Amygdala (tissue), 56 donors: ENCODE data around the gene RIPOR3.
A peak's percentile ranks its signal among the peaks of the same experiment; 100 is the strongest.

Experiments used
- DNase-seq, 56 donors: peaks; one replicate each; lab custom pipeline; 2025; lab: John Stamatoyannopoulos, UW

RIPOR3 gene, protein sequence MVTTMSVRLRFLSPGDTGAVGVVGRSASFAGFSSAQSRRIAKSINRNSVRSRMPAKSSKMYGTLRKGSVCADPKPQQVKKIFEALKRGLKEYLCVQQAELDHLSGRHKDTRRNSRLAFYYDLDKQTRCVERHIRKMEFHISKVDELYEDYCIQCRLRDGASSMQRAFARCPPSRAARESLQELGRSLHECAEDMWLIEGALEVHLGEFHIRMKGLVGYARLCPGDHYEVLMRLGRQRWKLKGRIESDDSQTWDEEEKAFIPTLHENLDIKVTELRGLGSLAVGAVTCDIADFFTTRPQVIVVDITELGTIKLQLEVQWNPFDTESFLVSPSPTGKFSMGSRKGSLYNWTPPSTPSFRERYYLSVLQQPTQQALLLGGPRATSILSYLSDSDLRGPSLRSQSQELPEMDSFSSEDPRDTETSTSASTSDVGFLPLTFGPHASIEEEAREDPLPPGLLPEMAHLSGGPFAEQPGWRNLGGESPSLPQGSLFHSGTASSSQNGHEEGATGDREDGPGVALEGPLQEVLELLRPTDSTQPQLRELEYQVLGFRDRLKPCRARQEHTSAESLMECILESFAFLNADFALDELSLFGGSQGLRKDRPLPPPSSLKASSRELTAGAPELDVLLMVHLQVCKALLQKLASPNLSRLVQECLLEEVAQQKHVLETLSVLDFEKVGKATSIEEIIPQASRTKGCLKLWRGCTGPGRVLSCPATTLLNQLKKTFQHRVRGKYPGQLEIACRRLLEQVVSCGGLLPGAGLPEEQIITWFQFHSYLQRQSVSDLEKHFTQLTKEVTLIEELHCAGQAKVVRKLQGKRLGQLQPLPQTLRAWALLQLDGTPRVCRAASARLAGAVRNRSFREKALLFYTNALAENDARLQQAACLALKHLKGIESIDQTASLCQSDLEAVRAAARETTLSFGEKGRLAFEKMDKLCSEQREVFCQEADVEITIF

DNA sequence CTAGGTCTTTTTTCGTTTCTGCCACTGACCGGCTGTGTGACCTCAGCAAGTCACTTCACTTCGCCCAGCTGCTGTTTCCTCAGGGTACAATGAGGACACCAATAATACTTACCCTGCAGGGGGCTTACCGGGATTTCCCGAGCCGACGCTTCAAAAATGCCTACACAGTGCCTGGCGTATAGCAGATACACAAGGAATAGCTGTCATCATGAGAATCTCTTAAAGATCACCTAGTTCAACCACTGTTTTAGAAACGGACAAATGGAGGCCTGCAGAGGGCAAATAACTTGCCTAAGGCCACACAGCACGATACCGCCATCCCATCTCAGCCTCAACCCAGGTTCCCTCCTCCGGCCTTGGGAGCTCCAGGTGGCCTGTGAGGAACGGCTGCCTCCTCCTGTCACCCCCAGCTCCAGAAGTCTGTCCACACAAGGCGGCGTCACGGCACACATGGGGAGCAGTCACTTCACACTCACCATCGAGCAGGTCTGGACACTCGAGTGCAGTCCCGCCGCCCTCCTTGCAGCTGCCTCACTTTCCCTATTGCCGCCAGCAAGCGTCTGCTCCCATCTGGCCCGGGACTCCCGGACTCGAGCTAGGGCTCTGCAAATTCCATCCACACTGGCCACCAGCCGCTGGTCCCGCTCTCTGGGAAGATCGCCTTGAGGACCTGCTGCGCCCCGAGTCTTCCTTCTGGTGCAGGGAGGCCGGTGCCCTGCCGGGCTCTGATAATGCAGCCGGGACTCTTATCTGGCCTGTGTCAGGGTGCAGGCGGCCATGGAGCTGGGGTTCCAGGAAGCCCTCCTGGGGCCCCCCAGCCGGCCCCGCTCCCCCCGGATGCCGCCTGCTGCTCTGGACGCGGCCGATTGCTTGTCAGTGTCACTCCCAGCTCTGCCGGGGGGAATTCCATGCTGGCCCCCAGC, at the start of gene RIPOR3:
Gene RIPOR3, minus strand, starts transcription at position 893 of the 923 bp plus-strand sequence. Its CDS starts 414 bp downstream, at position 479.
- peak in 2 of 56 donors; percentile 3 to 12 for DNase-seq

DNA sequence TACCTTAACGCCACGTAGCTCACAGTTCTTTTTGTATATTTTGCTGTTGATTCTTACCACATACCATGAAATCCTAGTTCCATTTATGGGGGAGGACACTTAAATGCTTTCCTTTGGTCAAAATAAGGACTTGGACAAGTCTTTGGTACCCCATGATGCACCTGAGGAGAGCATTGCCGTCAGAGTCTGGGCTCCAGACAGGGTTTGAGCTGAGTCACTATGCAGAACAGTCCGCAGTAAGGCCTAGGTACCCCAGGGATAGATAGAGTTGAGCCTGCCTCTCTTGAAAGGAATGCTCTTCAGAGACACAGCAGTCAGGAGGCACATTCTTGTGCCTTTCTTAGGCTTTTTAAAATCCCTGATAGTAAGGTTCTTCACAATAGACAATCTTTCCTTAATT, 46.0 kb upstream of the RIPOR3 start:
- DNase-seq: no peak

DNA sequence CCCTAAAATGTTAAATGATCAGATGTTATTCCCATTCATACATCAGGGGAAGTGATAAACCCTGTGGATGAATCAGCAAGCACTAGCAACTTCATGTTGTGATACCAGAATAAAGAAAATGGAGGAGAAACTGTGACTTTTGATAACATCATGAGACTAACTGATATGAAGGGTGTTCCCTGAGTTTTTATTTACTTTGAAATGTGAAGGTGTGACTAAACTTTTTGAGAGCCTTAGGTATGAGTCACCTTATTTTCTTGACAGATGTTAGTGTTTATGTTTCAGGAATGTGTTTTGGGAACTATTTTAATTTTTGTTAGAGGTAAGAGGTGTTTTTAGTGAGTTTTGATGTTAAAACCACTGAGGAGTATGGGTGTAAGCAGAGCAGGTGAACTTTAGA, 44.5 kb upstream of the RIPOR3 start:
- no peak for DNase-seq

DNA sequence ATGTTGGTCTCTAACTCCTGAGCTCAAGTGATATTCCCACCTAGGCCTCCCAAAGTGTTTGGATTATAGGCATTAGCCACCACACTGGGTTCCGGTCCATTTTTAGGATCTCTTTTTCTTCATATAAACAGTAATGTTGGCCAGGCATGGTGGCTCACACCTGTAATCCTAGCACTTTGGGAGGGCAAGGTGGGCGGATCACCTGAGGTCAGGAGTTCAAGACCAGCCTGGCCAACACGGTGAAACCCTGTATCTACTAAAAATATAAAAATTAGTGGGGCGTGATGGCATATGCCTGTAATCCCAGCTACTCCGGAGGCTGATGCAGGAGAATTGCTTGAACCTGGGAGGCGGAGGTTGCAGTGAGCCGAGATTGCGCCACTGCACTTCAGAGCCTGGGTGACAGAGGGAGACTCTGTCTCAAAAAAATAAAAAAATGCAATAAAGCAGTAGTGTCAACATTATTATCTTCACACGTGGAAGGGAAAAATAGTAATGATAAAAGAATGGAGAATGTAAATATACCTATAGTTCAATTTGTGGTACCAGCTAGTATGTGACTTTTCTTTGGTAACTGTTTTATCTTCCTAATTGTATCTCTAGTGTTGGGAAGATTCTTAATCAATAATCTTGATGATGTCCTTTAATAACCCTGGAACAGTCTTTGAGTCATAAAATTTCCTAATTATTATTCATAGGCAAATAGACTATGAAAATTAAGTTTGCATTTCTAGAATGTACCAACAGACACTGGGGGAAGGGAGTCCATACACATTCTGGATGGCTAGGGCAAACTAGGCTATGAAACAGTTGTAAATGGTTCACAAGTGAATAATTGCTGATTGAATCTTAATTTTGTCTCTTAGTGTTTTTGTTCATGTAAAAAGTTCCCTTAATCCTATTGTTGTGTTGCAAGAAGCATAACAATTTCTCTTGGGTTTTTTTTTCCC, 43.7 kb upstream of the RIPOR3 start:
- DNase-seq: no peak

DNA sequence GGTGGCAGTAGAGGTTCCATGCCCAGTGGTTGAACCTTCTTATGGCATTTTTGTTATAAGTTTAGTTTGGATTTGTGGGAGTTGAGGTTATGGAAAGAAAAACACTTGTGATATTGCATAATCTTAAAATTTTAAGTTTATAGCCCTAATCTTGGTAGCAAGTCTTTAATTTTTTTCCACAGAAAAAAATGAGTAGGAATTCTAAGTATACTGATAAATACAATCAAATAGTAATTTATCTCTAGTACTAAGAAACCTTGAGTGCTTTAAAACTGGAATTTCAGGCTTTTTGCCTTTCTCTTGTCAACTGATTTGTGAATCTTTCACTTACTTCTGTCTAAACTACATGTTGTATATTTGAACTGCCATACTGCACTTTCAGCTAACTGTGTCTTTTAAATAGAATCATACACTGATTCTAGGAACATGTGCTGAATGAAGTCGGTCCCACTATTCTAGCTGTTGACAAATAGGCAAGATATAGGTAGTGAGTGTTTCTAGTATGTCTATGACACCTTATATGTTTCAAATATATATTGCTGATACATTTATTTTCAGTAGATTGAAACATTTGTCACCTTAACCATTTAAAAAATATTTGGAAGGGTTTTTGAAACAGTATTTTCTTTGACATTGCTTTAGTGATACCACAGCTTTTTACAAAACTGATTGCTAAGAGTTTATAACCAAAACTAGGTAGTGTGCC, 42.5 kb upstream of the RIPOR3 start:
- no peak for DNase-seq

DNA sequence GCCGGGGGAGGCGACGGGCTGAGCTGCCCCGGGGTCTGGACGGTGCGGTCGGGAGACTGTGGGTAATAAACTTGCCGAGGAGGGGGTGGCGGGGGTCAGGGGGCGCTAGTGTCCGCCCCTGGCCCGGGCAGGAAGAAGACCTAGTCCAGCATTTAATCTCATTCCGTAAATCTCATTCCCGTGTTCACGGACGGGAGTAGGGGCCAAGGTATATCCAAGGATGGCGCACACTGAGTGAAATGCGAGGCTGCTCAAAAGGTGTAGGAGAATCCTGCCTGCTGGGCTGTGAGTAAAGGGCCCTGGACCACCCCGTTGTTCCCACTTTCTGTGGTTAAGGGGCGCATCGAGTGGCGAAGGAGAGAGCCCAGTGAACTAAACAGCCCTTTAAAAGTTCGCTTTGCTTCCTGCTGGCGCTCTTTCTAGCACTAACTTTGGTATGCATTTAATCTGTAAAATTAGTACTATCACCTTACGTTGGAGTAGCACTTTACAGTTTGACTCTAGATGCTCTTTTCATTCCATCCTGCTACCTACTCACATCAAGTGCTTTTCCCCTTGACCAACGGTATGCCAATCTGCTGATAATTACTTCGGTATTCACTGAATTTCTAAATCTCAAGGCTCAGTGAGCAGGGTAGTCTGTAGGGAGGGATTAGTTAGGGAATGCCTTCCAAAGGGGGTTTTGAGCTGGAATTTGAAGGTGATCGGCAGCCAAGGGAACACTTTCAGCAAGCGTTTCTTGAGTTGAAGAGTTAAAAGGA, 40.8 kb upstream of the RIPOR3 start:
- DNase-seq: no peak

DNA sequence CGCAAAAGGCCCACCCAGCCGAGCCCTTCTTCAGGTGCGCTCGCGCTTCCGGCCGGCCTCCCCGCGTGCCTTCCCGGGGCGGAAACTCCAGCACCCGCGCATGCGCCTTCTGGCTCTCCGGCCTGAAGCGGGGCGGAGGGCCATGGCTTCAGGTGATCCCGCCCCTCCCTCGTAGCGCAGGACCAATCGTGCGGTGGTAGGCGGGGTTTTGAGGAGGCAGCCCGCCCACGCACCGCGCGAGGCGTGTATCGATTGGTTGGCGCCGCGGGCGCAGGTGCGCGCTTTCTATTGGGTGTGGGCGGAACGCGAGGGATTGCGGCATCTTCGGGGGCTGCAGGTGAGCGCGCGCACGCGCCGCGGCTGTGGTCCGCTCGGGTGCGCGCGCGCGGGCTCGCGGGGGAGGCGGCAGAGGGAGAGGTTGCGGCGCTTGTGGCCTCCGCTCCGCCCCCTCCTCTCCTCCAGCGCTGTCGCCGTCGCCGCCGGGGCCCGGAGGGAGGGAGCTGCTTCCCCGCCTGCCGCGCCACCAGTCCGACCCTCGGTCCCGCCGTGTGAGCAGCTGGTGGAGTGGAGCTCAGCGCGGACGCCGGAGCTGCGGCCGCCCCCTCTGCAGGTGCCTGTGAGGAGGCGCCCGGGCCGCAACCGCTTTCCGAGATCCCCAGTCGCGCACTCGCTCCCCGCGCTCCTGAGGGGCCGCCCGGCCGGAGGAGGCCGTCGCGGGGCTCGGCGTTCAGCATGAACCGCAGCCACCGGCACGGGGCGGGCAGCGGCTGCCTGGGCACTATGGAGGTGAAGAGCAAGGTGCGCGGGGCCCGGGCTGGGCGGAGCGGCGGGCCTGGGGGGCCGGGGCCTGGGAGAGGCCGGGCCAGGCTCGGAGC, 40.0 kb upstream of the RIPOR3 start, which contains the start of gene PARD6B:
Gene PARD6B, plus strand, starts transcription at position 526 of the 875 bp plus-strand sequence. Its CDS starts 207 bp downstream, at position 733.
- DNase-seq: peak in 55 of 56 donors; percentile 54 to 97 (median 91)

DNA sequence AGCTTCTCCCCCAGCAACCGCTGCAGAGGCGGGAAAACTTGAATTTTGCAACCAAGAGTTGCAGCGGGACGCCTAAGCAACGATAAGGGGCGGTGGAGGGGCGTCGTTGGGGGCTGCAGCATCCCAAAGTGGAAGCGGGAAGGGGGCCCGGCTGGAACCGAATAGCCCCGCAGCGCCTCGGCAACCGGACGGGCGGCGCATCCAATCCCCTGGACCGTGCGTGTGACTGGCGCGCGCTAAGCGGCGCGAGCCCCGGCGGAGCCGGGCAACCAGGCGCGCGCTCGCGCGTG, 39.4 kb upstream of the RIPOR3 start:
- no peak for DNase-seq

DNA sequence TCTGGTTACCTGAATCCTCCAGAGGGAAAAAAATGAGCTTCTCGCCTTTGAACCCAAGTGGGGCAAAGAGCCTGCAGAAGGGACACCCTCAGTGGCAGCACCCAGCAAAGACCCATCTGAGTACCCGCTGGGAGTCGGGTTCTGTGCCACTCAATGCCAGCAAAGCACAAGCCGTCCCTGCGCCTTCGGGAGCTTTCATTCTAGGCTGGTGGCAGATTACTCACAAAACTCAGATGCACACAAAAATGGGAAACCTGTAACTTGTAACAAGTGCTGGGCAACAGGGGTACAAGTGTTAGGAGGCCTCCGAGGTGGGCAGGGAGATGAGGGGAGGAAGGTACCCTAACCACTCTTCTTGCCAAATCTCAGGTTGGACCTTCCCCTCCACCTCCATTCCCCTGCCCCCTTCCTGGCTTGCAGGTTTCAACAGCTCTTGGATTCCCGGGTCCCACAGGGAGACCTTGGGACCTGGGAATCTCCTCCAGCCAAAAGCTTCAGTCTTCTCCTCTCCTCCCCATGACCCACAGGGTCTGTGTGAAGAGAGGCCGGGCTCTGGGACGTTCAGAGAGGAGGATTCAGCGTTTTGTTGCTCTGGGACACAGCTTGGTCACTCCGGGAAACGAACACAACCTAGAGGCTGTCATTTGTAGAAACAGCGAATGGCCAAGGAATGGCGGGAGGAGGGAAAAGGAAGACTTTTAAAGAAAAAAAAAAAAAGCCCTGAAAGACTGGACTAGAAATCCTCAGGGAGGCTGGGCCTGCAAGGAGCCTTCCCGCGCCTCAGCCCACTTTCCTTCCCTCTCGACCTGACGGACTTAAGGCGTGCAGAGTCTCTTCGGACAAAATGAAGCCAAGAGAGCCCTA, 38.8 kb upstream of the RIPOR3 start:
- no peak for DNase-seq

DNA sequence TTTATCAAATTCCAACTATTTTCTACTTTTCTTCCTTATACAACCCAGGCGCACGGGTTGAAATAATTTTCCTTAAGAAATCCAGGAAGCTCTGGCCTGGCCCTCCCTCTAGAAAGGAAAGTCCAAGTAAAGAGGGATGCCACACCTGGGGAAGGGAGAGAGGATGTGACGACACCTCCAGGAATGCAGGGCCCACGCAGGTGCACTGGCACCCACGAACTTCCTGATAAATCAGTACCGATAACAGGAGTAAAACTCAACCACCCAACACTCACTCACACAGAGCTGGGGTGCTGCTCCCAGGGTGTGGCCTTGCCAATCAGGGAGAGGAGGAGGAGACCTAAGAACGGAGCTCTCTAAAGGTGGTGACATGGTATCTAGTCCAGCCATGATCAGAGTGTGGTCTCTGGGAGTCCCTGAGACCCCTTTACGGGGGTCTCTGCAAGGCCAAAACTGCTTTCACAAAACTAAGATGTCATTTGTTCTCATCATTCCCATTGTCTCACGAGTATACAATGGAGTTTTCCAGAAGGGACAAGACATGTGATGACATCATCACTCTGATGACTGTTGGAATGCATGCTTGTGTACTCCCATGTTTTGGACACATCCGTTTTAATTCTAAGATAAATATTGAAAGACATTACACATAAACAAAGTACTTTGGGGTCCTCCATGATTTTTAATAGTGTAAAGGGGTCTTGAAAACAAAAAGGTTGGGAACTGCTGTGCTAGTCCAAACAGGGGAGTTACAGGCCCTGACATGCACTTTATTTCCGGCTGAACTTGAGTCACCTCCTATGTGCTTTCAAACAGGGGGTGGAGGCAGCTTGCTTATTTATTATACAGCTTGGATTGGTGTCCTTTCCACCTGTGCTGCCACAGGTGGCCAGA, 37.9 kb upstream of the RIPOR3 start:
- DNase-seq: no peak

DNA sequence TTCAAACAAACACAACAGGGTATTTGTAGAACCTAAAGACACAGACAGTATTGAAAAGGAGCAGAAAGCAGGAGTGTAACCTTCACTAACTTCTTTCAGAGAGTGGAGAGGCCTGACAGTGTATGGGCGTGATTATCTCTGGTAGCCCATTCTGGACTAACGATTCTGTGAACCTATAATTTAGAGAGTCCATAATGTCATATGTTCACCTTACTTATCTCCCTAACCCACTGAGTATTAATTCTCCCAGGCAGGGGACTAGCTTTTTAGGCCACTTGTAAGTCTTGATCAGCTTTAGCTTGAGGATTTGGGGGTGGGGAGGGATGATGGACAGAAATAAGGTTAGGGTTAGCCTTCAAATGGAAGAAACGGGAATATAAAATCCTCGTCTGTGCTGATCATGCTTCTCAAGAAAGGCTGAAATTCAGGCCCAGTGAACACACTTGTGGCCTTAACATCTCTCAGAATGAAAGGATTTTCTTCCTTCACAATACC, 37.2 kb upstream of the RIPOR3 start:
- DNase-seq: no peak

DNA sequence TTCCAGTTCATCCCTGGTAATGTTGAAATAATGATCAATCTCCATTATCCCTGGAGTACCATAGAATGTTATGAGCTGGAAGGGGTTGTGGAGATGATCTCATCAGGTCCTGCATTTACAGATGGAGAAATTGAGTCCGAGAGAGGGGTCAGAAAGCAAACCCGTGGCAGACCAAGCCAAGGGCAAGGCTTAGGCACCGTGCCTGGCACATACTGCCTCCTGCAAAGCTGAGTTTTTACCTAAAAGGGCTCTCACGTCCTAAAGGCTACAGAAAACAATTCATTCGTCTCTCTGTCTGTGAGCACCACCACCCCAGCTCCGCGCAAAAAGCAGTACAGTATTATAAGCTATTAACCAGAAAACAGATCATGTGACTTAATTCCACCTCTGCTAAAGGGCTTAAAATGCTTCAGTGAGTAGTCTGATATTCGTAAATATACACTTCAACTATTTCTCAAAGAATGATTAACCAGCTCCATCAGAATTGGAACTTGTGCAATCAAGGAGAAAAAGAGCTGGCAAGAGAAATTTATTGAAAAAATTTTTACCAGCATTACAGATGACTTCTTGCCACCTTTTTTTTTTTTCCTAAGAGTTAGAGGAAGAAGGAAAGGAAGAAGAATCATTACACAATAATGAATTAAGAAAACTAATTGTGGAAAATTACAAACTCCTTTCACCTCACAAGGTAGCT, 36.6 kb upstream of the RIPOR3 start:
- no peak for DNase-seq

DNA sequence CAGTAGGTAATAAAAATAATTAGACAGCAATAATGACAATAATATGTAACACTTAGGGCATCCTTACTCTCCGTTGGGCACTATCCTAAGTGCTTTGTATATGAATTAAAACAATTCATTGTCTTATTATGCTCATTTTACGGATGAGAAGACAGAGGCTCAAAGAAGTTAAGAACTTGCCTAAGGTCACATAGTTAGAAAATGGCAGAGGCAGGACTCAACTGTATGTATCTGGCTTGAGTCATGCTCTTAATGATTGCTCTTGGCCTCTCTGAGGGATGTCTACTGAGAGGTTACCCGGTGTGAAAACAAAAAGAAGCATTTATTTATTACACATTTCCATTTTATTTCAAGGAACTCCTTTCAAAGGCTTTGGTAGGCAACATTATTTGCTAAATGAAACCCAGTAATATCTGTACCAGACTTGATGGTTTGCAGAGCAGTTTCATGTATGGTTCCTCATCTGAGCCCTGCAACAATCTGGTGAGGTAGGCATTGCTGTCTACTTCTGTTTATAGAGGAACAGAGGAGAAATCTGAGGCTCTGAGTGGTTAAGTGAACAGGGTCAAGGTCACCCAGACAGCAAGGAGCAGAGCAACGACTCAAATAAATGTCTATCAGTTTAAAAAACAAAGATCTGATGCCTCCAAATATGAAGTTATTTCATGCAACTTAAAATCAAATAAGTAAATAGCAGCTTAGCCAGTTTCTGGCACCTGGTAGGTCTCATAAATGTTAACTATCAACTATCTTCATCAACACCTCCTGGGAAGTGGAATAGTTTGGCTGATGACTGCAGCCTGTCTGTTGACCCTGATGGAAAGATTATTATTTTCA, 35.8 kb upstream of the RIPOR3 start:
- no peak for DNase-seq
